HEK293 (cell line): ENCODE measurements around the gene LRRC59.

Source experiments
- ATF2 ChIP-seq: fragments of 450-650 bp; formaldehyde crosslinking; IDR thresholded peaks from 2 replicates; pipeline ENCODE4 v1.5.1; 2016; ENCODE audit warnings: missing biosample characterization, missing genetic modification characterization, low read depth
- GLIS1 ChIP-seq: fragments of 450-650 bp; formaldehyde crosslinking; IDR thresholded peaks from 2 replicates; pipeline ENCODE4 v1.5.1; 2016; ENCODE audit warnings: missing biosample characterization, missing genetic modification characterization
- TCF7L2 ChIP-seq: IDR thresholded peaks from 2 replicates; pipeline ENCODE4 v1.6.1; 2011; ENCODE audit warnings: low read depth, mild to moderate bottlenecking, inconsistent platforms, low read length, moderate library complexity, borderline replicate concordance
- TSHZ1 ChIP-seq: fragments of 450-650 bp; formaldehyde crosslinking; IDR thresholded peaks from 2 replicates; pipeline ENCODE4 v1.5.1; 2016; ENCODE audit warnings: missing biosample characterization, missing genetic modification characterization, borderline replicate concordance
- ZBTB20 ChIP-seq: fragments of 450-650 bp; formaldehyde crosslinking; IDR thresholded peaks from 2 replicates; pipeline ENCODE4 v1.5.1; 2016; ENCODE audit warnings: missing biosample characterization, missing genetic modification characterization

DNA sequence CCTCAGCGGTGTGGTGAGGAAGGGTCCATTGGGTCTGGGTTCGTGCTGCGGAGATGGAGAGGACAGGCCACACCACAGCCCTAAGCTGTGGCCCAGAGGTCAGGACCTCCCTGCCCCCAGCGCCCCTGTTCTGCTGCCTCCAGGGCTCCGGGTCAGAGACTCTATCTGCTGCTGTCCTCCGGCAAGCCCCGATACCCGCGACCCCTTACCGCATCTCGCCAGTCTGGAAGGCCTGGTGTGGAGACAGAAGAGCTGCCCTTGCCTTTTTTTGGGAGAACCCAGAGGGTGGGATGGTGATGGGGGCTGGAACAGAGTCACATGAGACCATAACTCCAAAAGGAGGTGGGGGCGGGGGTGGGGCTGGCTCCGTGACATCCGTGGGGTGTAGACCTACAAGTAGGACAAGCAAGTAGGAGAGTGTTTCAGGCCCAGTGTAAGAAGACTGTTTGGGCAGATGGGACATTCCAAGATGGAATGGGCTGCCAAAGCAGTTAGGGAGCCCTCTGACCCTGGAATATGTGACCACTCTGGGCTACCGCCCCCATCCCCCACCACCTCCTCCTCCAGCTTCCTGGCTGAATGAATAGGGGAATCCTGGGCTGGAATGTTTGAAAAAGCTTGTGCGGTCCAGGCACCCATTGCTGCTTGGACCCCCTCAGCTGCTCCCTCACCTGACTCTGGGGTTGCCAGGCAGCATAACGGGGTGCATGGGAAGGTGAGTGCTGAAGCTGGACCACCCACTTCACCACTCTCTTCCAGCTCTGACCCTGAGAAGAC, 50.0 kb downstream of the LRRC59 start:
- TF ChIP-seq GLIS1 (no peak), TCF7L2 (no peak), ATF2 (tag by site-specific recombination) (no peak), TSHZ1 (tag by site-specific recombination) (no peak), ZBTB20 (tag by site-specific recombination) (no peak)
